HEK293 (cell line): ENCODE data around the gene MOG.
A peak's percentile ranks its signal among the peaks of the same experiment; 100 is the strongest.

Experiments used
- CTCF ChIP-seq: fragments of 450-650 bp; formaldehyde crosslinking; IDR thresholded peaks from 2 replicates; pipeline ENCODE4 v1.5.1; 2016; ENCODE audit warnings: missing biosample characterization, missing genetic modification characterization
- KLF10 ChIP-seq: fragments of 450-650 bp; IDR thresholded peaks from 2 replicates; pipeline ENCODE4 v1.5.1; 2018; ENCODE audit warnings: missing biosample characterization, mild to moderate bottlenecking, missing genetic modification characterization
- KLF8 ChIP-seq: fragments of 450-650 bp; formaldehyde crosslinking; IDR thresholded peaks from 2 replicates; pipeline ENCODE4 v1.5.1; 2016; ENCODE audit warnings: missing biosample characterization, missing genetic modification characterization
- OVOL3 ChIP-seq: fragments of 450-650 bp; formaldehyde crosslinking; IDR thresholded peaks from 2 replicates; pipeline ENCODE4 v1.5.1; 2016; ENCODE audit warnings: missing biosample characterization, missing genetic modification characterization
- PRDM1 ChIP-seq: fragments of 450-650 bp; formaldehyde crosslinking; IDR thresholded peaks from 2 replicates; pipeline ENCODE4; 2016; ENCODE audit warnings: missing biosample characterization, missing genetic modification characterization
- RBAK ChIP-seq: fragments of 450-650 bp; formaldehyde crosslinking; IDR thresholded peaks from 2 replicates; pipeline ENCODE4 v1.5.1; 2016; ENCODE audit warnings: missing biosample characterization, missing genetic modification characterization
- SP7 ChIP-seq: fragments of 450-650 bp; formaldehyde crosslinking; IDR thresholded peaks from 2 replicates; pipeline ENCODE4 v1.5.1; 2016; ENCODE audit warnings: missing biosample characterization, missing genetic modification characterization
- TRIM28 ChIP-seq: IDR thresholded peaks from 2 replicates; pipeline ENCODE4 v1.6.1; 2011; ENCODE audit warnings: low read length, control low read depth, borderline replicate concordance
- YY2 ChIP-seq: fragments of 450-650 bp; formaldehyde crosslinking; IDR thresholded peaks from 2 replicates; pipeline ENCODE4 v1.5.1; 2016; ENCODE audit warnings: missing biosample characterization, missing genetic modification characterization
- ZBTB10 ChIP-seq: fragments of 450-650 bp; formaldehyde crosslinking; IDR thresholded peaks from 2 replicates; pipeline ENCODE4 v1.5.1; 2016; ENCODE audit warnings: missing biosample characterization, missing genetic modification characterization
- ZNF10 ChIP-seq: fragments of 450-650 bp; formaldehyde crosslinking; IDR thresholded peaks from 2 replicates; pipeline ENCODE4 v1.5.1; 2017; ENCODE audit warnings: missing biosample characterization, missing genetic modification characterization
- ZNF146 ChIP-seq: fragments of 450-650 bp; formaldehyde crosslinking; IDR thresholded peaks from 2 replicates; pipeline ENCODE4 v1.5.1; 2016; ENCODE audit warnings: missing biosample characterization, missing genetic modification characterization
- ZNF18 ChIP-seq: fragments of 450-650 bp; formaldehyde crosslinking; IDR thresholded peaks from 2 replicates; pipeline ENCODE4 v1.5.1; 2016; ENCODE audit warnings: missing biosample characterization, missing genetic modification characterization
- ZNF248 ChIP-seq: fragments of 450-650 bp; formaldehyde crosslinking; IDR thresholded peaks from 2 replicates; pipeline ENCODE4 v1.5.1; 2017; ENCODE audit warnings: missing biosample characterization, missing genetic modification characterization
- ZNF266 ChIP-seq: fragments of 450-650 bp; formaldehyde crosslinking; IDR thresholded peaks from 2 replicates; pipeline ENCODE4 v1.5.1; 2016; ENCODE audit warnings: missing biosample characterization, missing genetic modification characterization, low read depth
- ZNF341 ChIP-seq: fragments of 450-650 bp; formaldehyde crosslinking; IDR thresholded peaks from 2 replicates; pipeline ENCODE4; 2016; ENCODE audit warnings: low read depth, missing biosample characterization, missing genetic modification characterization
- ZNF394 ChIP-seq: fragments of 450-650 bp; formaldehyde crosslinking; IDR thresholded peaks from 2 replicates; pipeline ENCODE4 v1.5.1; 2016; ENCODE audit warnings: missing biosample characterization, missing genetic modification characterization, mild to moderate bottlenecking, moderate library complexity, borderline replicate concordance
- ZNF426 ChIP-seq: fragments of 450-650 bp; formaldehyde crosslinking; IDR thresholded peaks from 2 replicates; pipeline ENCODE4 v1.5.1; 2017; ENCODE audit warnings: missing biosample characterization, missing genetic modification characterization, mild to moderate bottlenecking, inconsistent platforms, moderate library complexity
- ZNF433 ChIP-seq: fragments of 450-650 bp; formaldehyde crosslinking; IDR thresholded peaks from 2 replicates; pipeline ENCODE4 v1.5.1; 2016; ENCODE audit warnings: missing biosample characterization, missing genetic modification characterization, low read depth
- ZNF600 ChIP-seq: fragments of 450-650 bp; formaldehyde crosslinking; IDR thresholded peaks from 2 replicates; pipeline ENCODE4 v1.5.1; 2016; ENCODE audit warnings: missing biosample characterization, missing genetic modification characterization
- ZNF621 ChIP-seq: fragments of 450-650 bp; formaldehyde crosslinking; IDR thresholded peaks from 2 replicates; pipeline ENCODE4 v1.5.1; 2017; ENCODE audit warnings: missing biosample characterization, missing genetic modification characterization
- ZNF747 ChIP-seq: fragments of 450-650 bp; formaldehyde crosslinking; IDR thresholded peaks from 2 replicates; pipeline ENCODE4 v1.5.1; 2016; ENCODE audit warnings: missing biosample characterization, missing genetic modification characterization
- ZNF776 ChIP-seq: fragments of 450-650 bp; formaldehyde crosslinking; IDR thresholded peaks from 2 replicates; pipeline ENCODE4 v1.5.0; 2017; ENCODE audit warnings: missing biosample characterization, missing genetic modification characterization, borderline replicate concordance
- ZNF785 ChIP-seq: fragments of 450-650 bp; formaldehyde crosslinking; IDR thresholded peaks from 2 replicates; pipeline ENCODE4 v1.5.1; 2016; ENCODE audit warnings: missing biosample characterization, missing genetic modification characterization
- ZSCAN16 ChIP-seq: fragments of 450-650 bp; formaldehyde crosslinking; IDR thresholded peaks from 2 replicates; pipeline ENCODE4 v1.5.1; 2016; ENCODE audit warnings: missing biosample characterization, missing genetic modification characterization
- TF ChIP-seq, protein P1 (sequence below): fragments of 450-650 bp; formaldehyde crosslinking; IDR thresholded peaks from 2 replicates; pipeline ENCODE4 v1.5.1; 2017; ENCODE audit warnings: missing biosample characterization, missing genetic modification characterization
- TF ChIP-seq, protein P2 (sequence below): fragments of 450-650 bp; formaldehyde crosslinking; IDR thresholded peaks from 2 replicates; pipeline ENCODE4 v1.5.1; 2016; ENCODE audit warnings: missing biosample characterization, missing genetic modification characterization

MOG gene

GRCh38 chr6:29649701-29650673 is 6.9 kb upstream of the MOG start (continued):
- TF ChIP-seq RBAK (tag by site-specific recombination), result no peak
- no peak; the same call in 1 of the 2 replicates for TF ChIP-seq KLF8 (tag by site-specific recombination)
- peak; percentile 93 for TF ChIP-seq CTCF (tag by site-specific recombination)
- TF ChIP-seq PRDM1 (tag by site-specific recombination), result peak; percentile 96
- TF ChIP-seq YY2 (tag by site-specific recombination), result 0 out of 2 replicates have a peak, but pooled peaks have one; percentile 43
- no peak for TF ChIP-seq ZSCAN16 (tag by site-specific recombination)
- no peak for TF ChIP-seq OVOL3 (tag by site-specific recombination)
- TF ChIP-seq, protein P1, sequence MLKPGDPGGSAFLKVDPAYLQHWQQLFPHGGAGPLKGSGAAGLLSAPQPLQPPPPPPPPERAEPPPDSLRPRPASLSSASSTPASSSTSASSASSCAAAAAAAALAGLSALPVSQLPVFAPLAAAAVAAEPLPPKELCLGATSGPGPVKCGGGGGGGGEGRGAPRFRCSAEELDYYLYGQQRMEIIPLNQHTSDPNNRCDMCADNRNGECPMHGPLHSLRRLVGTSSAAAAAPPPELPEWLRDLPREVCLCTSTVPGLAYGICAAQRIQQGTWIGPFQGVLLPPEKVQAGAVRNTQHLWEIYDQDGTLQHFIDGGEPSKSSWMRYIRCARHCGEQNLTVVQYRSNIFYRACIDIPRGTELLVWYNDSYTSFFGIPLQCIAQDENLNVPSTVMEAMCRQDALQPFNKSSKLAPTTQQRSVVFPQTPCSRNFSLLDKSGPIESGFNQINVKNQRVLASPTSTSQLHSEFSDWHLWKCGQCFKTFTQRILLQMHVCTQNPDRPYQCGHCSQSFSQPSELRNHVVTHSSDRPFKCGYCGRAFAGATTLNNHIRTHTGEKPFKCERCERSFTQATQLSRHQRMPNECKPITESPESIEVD, result no peak
- no peak for TF ChIP-seq ZNF146 (tag by site-specific recombination)
- TF ChIP-seq ZNF248 (tag by site-specific recombination), result no peak
- no peak for TF ChIP-seq ZNF747 (tag by site-specific recombination)
- TF ChIP-seq ZNF433 (tag by site-specific recombination), result no peak
- peak; percentile 69 for TF ChIP-seq ZNF341 (tag by site-specific recombination)
- 0 out of 2 replicates have a peak, but pooled peaks have one; percentile 16 for TF ChIP-seq ZNF10 (tag by site-specific recombination)
- TF ChIP-seq ZNF394 (tag by site-specific recombination), result peak; percentile 49; the same call in 1 of the 2 replicates
- peak; percentile 82 for TF ChIP-seq ZBTB10
- no peak for TF ChIP-seq ZNF621 (tag by site-specific recombination)
- TF ChIP-seq KLF10 (tag by site-specific recombination), result no peak
- TF ChIP-seq ZNF785, result no peak
- no peak for TF ChIP-seq ZNF18 (tag by site-specific recombination)
- TF ChIP-seq ZNF776, result no peak
- TF ChIP-seq ZNF600 (tag by site-specific recombination), result peak; percentile 81
- TF ChIP-seq SP7 (tag by site-specific recombination), result peak; percentile 61
- TF ChIP-seq ZNF426, result no peak
- peak; percentile 18; the same call in 1 of the 2 replicates for TF ChIP-seq TRIM28
- no peak for TF ChIP-seq ZNF266 (tag by site-specific recombination)
- TF ChIP-seq, protein P2, sequence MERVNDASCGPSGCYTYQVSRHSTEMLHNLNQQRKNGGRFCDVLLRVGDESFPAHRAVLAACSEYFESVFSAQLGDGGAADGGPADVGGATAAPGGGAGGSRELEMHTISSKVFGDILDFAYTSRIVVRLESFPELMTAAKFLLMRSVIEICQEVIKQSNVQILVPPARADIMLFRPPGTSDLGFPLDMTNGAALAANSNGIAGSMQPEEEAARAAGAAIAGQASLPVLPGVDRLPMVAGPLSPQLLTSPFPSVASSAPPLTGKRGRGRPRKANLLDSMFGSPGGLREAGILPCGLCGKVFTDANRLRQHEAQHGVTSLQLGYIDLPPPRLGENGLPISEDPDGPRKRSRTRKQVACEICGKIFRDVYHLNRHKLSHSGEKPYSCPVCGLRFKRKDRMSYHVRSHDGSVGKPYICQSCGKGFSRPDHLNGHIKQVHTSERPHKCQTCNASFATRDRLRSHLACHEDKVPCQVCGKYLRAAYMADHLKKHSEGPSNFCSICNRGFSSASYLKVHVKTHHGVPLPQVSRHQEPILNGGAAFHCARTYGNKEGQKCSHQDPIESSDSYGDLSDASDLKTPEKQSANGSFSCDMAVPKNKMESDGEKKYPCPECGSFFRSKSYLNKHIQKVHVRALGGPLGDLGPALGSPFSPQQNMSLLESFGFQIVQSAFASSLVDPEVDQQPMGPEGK (tag by site-specific recombination), result peak; percentile 46; the same call in 1 of the 2 replicates
